K562 (cell line): Measurements from ENCODE around the gene CAB39.

Experiments
- CTCF ChIP-seq, 3 experiments: IDR thresholded peaks in 2 of 3; conservative IDR thresholded peaks in 1 of 3; 2 replicates each; pipeline ENCODE4 v1.5.1; 2011 to 2012; ENCODE audit warnings: low read length in 3 of 3, mild to moderate bottlenecking in 3 of 3, control low read depth in 2 of 3, improper control_type of control experiment in 1 of 3, inconsistent platforms in 1 of 3, low read depth in 1 of 3, mixed read lengths in 1 of 3, moderate library complexity in 1 of 3; ENCODE audit not compliant: insufficient read depth in 2 of 3
- EP300 ChIP-seq: IDR thresholded peaks from 2 replicates; pipeline ENCODE4 v1.6.1; 2012; ENCODE audit warnings: low read length, improper control_type of control experiment
- GTF2B ChIP-seq: IDR thresholded peaks from 2 replicates; pipeline ENCODE4 v1.6.1; 2011; ENCODE audit not compliant: insufficient read length; ENCODE audit errors: extremely low read depth
- POLR2A ChIP-seq: fragments of 450-650 bp; conservative IDR thresholded peaks from 2 replicates; pipeline ENCODE4 v1.6.1; 2016
- SNAPC5 ChIP-seq: fragments of 250-450 bp; sonication (Bioruptor Pico); IDR thresholded peaks from 2 replicates; pipeline ENCODE4 v1.8.0; 2021; ENCODE audit warnings: moderate library complexity, mild to moderate bottlenecking, inconsistent platforms
- TAF1 ChIP-seq: IDR thresholded peaks from 2 replicates; pipeline ENCODE4 v1.6.1; 2011; ENCODE audit warnings: mild to moderate bottlenecking, low read length, moderate library complexity; ENCODE audit not compliant: insufficient read depth, control insufficient read depth, severe bottlenecking; ENCODE audit errors: extremely low read depth
- ZNF12 ChIP-seq: sonication (generic); formaldehyde crosslinking; IDR thresholded peaks from 2 replicates; pipeline ENCODE4 v1.4.0; 2020; ENCODE audit warnings: mild to moderate bottlenecking, missing genetic modification reagents

- TF ChIP-seq POLR2A: no peak
- no peak for TF ChIP-seq CTCF (IDR thresholded peaks at IDR 0.05 in 2 of 3, conservative IDR thresholded peaks at IDR 0.05 in 1 of 3; ENCODE audit: insufficient read depth in 2 of 3, low read depth in 1 of 3, low read length in 3 of 3)
- no peak for TF ChIP-seq ZNF12
- no peak for TF ChIP-seq TAF1
- TF ChIP-seq GTF2B: no peak
- no peak for TF ChIP-seq EP300
- no peak for TF ChIP-seq SNAPC5 (CRISPR knock-in tag)
These were observed 24.7 kb downstream of the CAB39 start for GRCh38 chr2:230737300-230737699.
